HG03175 (cell line): Measurements from ENCODE around the gene KDM4E.
"Not testable (repeated sequence)": the region's sequence is repeated elsewhere in the genome, so short reads cannot be mapped to it uniquely, and the experiment has no call there.

ENCODE experiments used
- ATAC-seq: cut with Tn5 transposase; IDR thresholded peaks from one replicate; pipeline ENCODE4 v1.9.1; 2021; ENCODE audit warnings: mild to moderate bottlenecking, moderate library complexity; ENCODE audit not compliant: unreplicated experiment

The KDM4E gene

GRCh38 chr11:95024958-95025357 is at the start of gene KDM4E:
Gene KDM4E, plus strand, starts transcription at chr11:95025258. Its CDS starts 300 bp downstream, at chr11:95025558.
- ATAC-seq, result no peak

GRCh38 chr11:94975599-94975998 is 49.5 kb upstream of the KDM4E start:
- ATAC-seq, result no peak

- no peak for ATAC-seq
Measured at GRCh38 chr11:94987378-94987777, 37.7 kb upstream of the KDM4E start.

- ATAC-seq, result no peak
Measured at GRCh38 chr11:94988748-94989147, 36.3 kb upstream of the KDM4E start.

- ATAC-seq, result no peak
Measured at GRCh38 chr11:94993400-94993943, 31.6 kb upstream of the KDM4E start.

GRCh38 chr11:94997437-94997836 is 27.6 kb upstream of the KDM4E start:
- no peak for ATAC-seq

- no peak for ATAC-seq
Measured at GRCh38 chr11:94998285-94998684, 26.8 kb upstream of the KDM4E start.

GRCh38 chr11:95003716-95004115 is 21.3 kb upstream of the KDM4E start:
- no peak for ATAC-seq

GRCh38 chr11:95005642-95006041 is 19.4 kb upstream of the KDM4E start:
- ATAC-seq, result no peak

- no peak for ATAC-seq
Measured at GRCh38 chr11:95011376-95011775, 13.7 kb upstream of the KDM4E start.

GRCh38 chr11:95014184-95014821 is 10.8 kb upstream of the KDM4E start:
- no peak for ATAC-seq

GRCh38 chr11:95016139-95016538 is 8.9 kb upstream of the KDM4E start:
- no peak for ATAC-seq

- not testable (repeated sequence) for ATAC-seq
Measured at GRCh38 chr11:95021468-95021867, 3.6 kb upstream of the KDM4E start.

- ATAC-seq, result not testable (repeated sequence)
Measured at GRCh38 chr11:95025594-95025993, 536 bp downstream of the KDM4E start.

- ATAC-seq, result no peak
Measured at GRCh38 chr11:95028357-95028756, 3.3 kb downstream of the KDM4E start.

GRCh38 chr11:95033051-95033450 is 8.0 kb downstream of the KDM4E start:
- ATAC-seq, result no peak

GRCh38 chr11:95035316-95035715 is 10.3 kb downstream of the KDM4E start:
- no peak for ATAC-seq

- not testable (repeated sequence) for ATAC-seq
Measured at GRCh38 chr11:95037356-95038035, 12.4 kb downstream of the KDM4E start.

GRCh38 chr11:95042239-95042638 is 17.2 kb downstream of the KDM4E start:
- no peak for ATAC-seq

GRCh38 chr11:95042906-95043305 is 17.8 kb downstream of the KDM4E start:
- ATAC-seq, result no peak

GRCh38 chr11:95044010-95044409 is 19.0 kb downstream of the KDM4E start:
- no peak for ATAC-seq

GRCh38 chr11:95045812-95046211 is 20.8 kb downstream of the KDM4E start:
- no peak for ATAC-seq
